Tibial nerve (tissue), 4 donors: Measurements from ENCODE around the gene CCDC9B.

Experiments
- EP300 ChIP-seq, 2 donors: sonication (generic); formaldehyde crosslinking; IDR thresholded peaks; one replicate each; pipeline ENCODE4 v1.6.1; 2017; ENCODE audit warnings: antibody characterized with exemption in 2 of 2, mild to moderate bottlenecking in 1 of 2
- POLR2A ChIP-seq, 2 donors: fragments of 450-650 bp; IDR thresholded peaks; one replicate each; pipeline ENCODE4 v1.6.1; 2017; ENCODE audit warnings: antibody characterized with exemption in 2 of 2, mild to moderate bottlenecking in 2 of 2, moderate library complexity in 2 of 2
- TF ChIP-seq, protein P1 (sequence below), 5 experiments: fragments of 200-600 bp in 3 of 5; fragments of 450-650 bp in 2 of 5; sonication (generic) in 3 of 5; IDR thresholded peaks; one replicate each; pipeline ENCODE4 v1.5.1; 2016 to 2019; ENCODE audit warnings: antibody characterized with exemption in 5 of 5, mild to moderate bottlenecking in 3 of 5, moderate library complexity in 2 of 5

DNA sequence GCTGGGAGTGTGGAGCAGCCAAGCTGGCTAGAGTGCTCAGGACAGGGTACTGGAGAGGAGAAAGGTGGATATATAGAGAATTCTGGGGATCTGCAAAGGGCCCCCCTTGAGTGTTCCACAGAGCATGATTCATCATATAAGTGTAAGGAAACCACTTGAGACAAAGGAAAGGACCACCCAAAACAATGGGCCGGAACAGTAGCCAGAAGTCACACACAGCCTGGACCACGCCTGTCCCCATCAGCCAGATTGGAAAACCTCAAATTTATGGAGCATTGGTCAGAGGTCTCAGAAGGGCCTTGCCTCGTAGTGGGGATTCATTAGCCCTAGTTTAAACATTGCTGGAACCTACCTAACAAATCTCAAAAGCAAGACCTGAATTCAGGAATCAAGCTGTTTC, 36.9 kb upstream of the CCDC9B start:
- TF ChIP-seq, protein P1, sequence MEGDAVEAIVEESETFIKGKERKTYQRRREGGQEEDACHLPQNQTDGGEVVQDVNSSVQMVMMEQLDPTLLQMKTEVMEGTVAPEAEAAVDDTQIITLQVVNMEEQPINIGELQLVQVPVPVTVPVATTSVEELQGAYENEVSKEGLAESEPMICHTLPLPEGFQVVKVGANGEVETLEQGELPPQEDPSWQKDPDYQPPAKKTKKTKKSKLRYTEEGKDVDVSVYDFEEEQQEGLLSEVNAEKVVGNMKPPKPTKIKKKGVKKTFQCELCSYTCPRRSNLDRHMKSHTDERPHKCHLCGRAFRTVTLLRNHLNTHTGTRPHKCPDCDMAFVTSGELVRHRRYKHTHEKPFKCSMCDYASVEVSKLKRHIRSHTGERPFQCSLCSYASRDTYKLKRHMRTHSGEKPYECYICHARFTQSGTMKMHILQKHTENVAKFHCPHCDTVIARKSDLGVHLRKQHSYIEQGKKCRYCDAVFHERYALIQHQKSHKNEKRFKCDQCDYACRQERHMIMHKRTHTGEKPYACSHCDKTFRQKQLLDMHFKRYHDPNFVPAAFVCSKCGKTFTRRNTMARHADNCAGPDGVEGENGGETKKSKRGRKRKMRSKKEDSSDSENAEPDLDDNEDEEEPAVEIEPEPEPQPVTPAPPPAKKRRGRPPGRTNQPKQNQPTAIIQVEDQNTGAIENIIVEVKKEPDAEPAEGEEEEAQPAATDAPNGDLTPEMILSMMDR (IDR thresholded peaks at IDR 0.05) = no peak
- TF ChIP-seq POLR2A (IDR thresholded peaks at IDR 0.05) (no peak), EP300 (IDR thresholded peaks at IDR 0.05) (no peak)
